Measurements from ENCODE around the gene THBS4. TPM values are rescaled to one million over a fixed set of nuclear protein-coding genes. Genes with fewer than 3 reads are reported as not detected.

The THBS4 gene
- polyA plus RNA-seq, 3 donors, result 0.03 TPM; not detected in 2

DNA sequence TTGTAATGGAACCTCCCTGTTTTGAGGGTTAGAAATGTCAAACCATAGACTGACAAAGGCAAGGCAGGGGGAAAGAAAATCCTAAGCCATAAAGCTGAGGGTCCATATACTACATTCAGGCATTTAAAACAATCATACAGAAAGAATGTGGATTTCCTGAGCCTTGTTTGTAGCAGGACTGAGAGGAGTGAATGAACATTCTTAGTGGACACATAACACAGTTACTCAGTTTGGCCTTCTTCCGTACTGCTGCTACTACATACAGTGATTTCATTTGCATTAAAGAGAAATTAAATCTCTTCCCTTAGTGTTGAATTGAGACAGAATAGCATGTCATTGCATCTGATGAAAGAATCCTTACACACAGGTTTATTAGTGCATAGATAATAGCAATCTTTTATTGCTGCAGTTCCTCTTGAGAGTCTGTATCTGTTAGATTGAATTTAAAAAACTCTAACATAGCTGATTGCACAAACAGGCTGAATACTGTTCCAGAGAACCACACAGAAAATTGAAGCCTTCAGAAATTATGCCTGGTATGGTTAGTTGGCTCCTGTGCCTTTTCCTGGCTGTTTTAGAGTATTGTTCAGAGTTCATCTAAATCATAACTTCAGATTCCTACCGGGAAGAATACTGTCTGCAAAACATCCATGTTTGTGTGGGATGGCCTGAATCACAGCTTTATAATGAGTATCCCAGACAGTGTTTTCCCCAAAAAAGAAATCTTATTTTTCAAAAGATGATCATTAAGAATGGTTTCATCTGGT lies 42.1 kb upstream of the THBS4 start:
- peaks cover 0 to 9% (median 2%) of the 10 kb centered on the region in 3 donors for H3K27me3 Mint-ChIP-seq (ENCODE audit: low read depth in 3 of 3)
- H3K9me3 Mint-ChIP-seq, result peaks cover 4 to 12% (median 9%) of the 10 kb centered on the region in 7 donors
- Histone ChIP-seq H4K20me1 (ENCODE audit: insufficient read depth, low read length) (no peaks in the 10 kb centered on the region), H3K79me2 (ENCODE audit: insufficient read depth, low read length) (no peaks in the 10 kb centered on the region), H3K9ac (ENCODE audit: insufficient read depth, low read length, poor library complexity, severe bottlenecking) (no peak overlapping the region), H3K4me1 (ENCODE audit: control insufficient read depth in 1 of 2, insufficient read depth in 2 of 2, low read length in 2 of 2) (peaks cover 15% of the 10 kb centered on the region in 2 donors), H3K36me3 (replicated peaks in 1 of 2; ENCODE audit: control insufficient read depth in 1 of 2, insufficient read depth in 2 of 2, low read length in 2 of 2) (peaks cover 2 to 7% of the 10 kb centered on the region in 2 donors), H3K9me3 (replicated peaks in 1 of 2; ENCODE audit: control insufficient read depth in 1 of 2, insufficient read depth in 1 of 2, low read length in 2 of 2) (no peaks in the 10 kb centered on the region), H3K4me2 (replicated peaks; ENCODE audit: extremely low read depth, low read length, poor library complexity, severe bottlenecking) (no peak overlapping the region), H2AFZ (ENCODE audit: insufficient read depth, low read depth, low read length, poor library complexity, severe bottlenecking) (no peak overlapping the region), H3K27ac (ENCODE audit: low read depth in 1 of 2, low read length in 2 of 2) (no peak overlapping the region), H3K4me3 (replicated peaks in 1 of 3; ENCODE audit: low read depth in 2 of 3, low read length in 3 of 3) (no peak overlapping the region), H3K27me3 (ENCODE audit: control insufficient read depth in 2 of 2, insufficient read depth in 2 of 2, low read length in 2 of 2) (no peaks in the 10 kb centered on the region)
- WGBS (ENCODE audit: insufficient coverage), result no CpG with 5 or more reads among the region's 2 CpGs
- intact Hi-C loops (cut with micrococcal nuclease), result no loop called here
- H3K4me1 Mint-ChIP-seq, result peaks cover 14% of the 10 kb centered on the region
- peaks cover 5 to 7% of the 10 kb centered on the region in 2 donors for H3K36me3 Mint-ChIP-seq
- TF ChIP-seq, protein P1, sequence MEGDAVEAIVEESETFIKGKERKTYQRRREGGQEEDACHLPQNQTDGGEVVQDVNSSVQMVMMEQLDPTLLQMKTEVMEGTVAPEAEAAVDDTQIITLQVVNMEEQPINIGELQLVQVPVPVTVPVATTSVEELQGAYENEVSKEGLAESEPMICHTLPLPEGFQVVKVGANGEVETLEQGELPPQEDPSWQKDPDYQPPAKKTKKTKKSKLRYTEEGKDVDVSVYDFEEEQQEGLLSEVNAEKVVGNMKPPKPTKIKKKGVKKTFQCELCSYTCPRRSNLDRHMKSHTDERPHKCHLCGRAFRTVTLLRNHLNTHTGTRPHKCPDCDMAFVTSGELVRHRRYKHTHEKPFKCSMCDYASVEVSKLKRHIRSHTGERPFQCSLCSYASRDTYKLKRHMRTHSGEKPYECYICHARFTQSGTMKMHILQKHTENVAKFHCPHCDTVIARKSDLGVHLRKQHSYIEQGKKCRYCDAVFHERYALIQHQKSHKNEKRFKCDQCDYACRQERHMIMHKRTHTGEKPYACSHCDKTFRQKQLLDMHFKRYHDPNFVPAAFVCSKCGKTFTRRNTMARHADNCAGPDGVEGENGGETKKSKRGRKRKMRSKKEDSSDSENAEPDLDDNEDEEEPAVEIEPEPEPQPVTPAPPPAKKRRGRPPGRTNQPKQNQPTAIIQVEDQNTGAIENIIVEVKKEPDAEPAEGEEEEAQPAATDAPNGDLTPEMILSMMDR (IDR thresholded peaks at IDR 0.05), result no peak
- DNase-seq, result no peak
- H3K27ac Mint-ChIP-seq, result no peak overlapping the region
- H3K4me3 Mint-ChIP-seq, result no peak overlapping the region

DNA sequence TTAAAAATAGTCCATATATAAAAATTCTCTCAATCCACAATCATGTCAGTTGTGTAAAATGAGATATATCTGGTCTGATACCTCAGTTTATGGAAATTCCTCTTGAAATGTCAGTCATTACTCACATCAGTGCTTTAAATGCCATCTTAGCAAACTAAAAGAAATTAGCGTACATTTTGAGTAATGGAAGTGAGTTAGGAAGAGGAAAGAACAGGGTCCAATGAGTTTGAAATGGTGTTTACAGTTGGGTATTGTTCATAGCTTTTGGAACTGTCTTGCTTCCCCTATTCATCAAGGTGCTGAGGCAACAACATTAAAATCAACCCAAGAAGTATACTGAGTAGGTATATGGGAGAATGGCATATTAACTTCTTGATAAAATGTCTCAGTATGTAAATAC lies 35.4 kb upstream of the THBS4 start:
- no peaks in the 10 kb centered on the region for H3K4me1 Mint-ChIP-seq
- Histone ChIP-seq H2AFZ (ENCODE audit: insufficient read depth, low read depth, low read length, poor library complexity, severe bottlenecking) (no peak overlapping the region), H4K20me1 (ENCODE audit: insufficient read depth, low read length) (no peaks in the 10 kb centered on the region), H3K27me3 (ENCODE audit: control insufficient read depth in 2 of 2, insufficient read depth in 2 of 2, low read length in 2 of 2) (no peaks in the 10 kb centered on the region), H3K36me3 (replicated peaks in 1 of 2; ENCODE audit: control insufficient read depth in 1 of 2, insufficient read depth in 2 of 2, low read length in 2 of 2) (no peaks in the 10 kb centered on the region), H3K4me3 (replicated peaks in 1 of 3; ENCODE audit: low read depth in 2 of 3, low read length in 3 of 3) (no peak overlapping the region), H3K4me1 (ENCODE audit: control insufficient read depth in 1 of 2, insufficient read depth in 2 of 2, low read length in 2 of 2) (no peaks in the 10 kb centered on the region), H3K4me2 (replicated peaks; ENCODE audit: extremely low read depth, low read length, poor library complexity, severe bottlenecking) (no peak overlapping the region), H3K9me3 (replicated peaks in 1 of 2; ENCODE audit: control insufficient read depth in 1 of 2, insufficient read depth in 1 of 2, low read length in 2 of 2) (no peaks in the 10 kb centered on the region), H3K9ac (ENCODE audit: insufficient read depth, low read length, poor library complexity, severe bottlenecking) (no peak overlapping the region), H3K79me2 (ENCODE audit: insufficient read depth, low read length) (no peaks in the 10 kb centered on the region), H3K27ac (ENCODE audit: low read depth in 1 of 2, low read length in 2 of 2) (no peak overlapping the region)
- no peak for DNase-seq
- WGBS (ENCODE audit: insufficient coverage), result no CpG with 5 or more reads among the region's 1 CpG
- no peaks in the 10 kb centered on the region for H3K36me3 Mint-ChIP-seq
- H3K9me3 Mint-ChIP-seq, result no peaks in the 10 kb centered on the region
- H3K27me3 Mint-ChIP-seq (ENCODE audit: low read depth in 3 of 3), result peaks cover 3 to 12% (median 3%) of the 10 kb centered on the region in 3 donors
- H3K4me3 Mint-ChIP-seq, result no peak overlapping the region
- TF ChIP-seq, protein P1 (IDR thresholded peaks at IDR 0.05), result no peak
- intact Hi-C loops (cut with micrococcal nuclease), result no loop called here
- no peak overlapping the region for H3K27ac Mint-ChIP-seq

Measured in CD14-positive monocyte (primary cell).